Astrocyte of the spinal cord (primary cell): ENCODE data around the gene ARHGAP6.

ENCODE experiments used
- DNase-seq: peaks from one replicate; pipeline ENCODE4 v3.0.0; 2011; ENCODE audit warnings: low read depth, low spot score
- H3K4me3 ChIP-seq: 2 replicates; pipeline ENCODE4 v1.5.1; 2011; ENCODE audit warnings: low read depth, mild to moderate bottlenecking, low read length, moderate library complexity
- in situ Hi-C: cut with HindIII; loops from 2 replicates; pipeline ENCODE4 v1.10.0; 2017; ENCODE audit warnings: low sequenced_read_pairs
- TF ChIP-seq, protein P1 (sequence below): IDR thresholded peaks from 2 replicates; pipeline ENCODE4 v1.5.1; 2012; ENCODE audit warnings: low read depth, mild to moderate bottlenecking, low read length, inconsistent platforms

Gene ARHGAP6

GRCh38 chrX:11355259-11355909 is 310.3 kb downstream of the ARHGAP6 start:
- no peak for DNase-seq
- TF ChIP-seq, protein P1, sequence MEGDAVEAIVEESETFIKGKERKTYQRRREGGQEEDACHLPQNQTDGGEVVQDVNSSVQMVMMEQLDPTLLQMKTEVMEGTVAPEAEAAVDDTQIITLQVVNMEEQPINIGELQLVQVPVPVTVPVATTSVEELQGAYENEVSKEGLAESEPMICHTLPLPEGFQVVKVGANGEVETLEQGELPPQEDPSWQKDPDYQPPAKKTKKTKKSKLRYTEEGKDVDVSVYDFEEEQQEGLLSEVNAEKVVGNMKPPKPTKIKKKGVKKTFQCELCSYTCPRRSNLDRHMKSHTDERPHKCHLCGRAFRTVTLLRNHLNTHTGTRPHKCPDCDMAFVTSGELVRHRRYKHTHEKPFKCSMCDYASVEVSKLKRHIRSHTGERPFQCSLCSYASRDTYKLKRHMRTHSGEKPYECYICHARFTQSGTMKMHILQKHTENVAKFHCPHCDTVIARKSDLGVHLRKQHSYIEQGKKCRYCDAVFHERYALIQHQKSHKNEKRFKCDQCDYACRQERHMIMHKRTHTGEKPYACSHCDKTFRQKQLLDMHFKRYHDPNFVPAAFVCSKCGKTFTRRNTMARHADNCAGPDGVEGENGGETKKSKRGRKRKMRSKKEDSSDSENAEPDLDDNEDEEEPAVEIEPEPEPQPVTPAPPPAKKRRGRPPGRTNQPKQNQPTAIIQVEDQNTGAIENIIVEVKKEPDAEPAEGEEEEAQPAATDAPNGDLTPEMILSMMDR, result no peak
- in situ Hi-C loops, result no loop called here
- H3K4me3 ChIP-seq, result no peak overlapping the region

GRCh38 chrX:11352296-11352741 is 313.4 kb downstream of the ARHGAP6 start:
- in situ Hi-C loops, result no loop called here
- no peak for DNase-seq
- TF ChIP-seq, protein P1, result no peak

GRCh38 chrX:11351375-11352295 is 314.1 kb downstream of the ARHGAP6 start:
- TF ChIP-seq, protein P1, result no peak
- in situ Hi-C loops, result no loop called here
- DNase-seq, result peak; percentile 71
- H3K4me3 ChIP-seq, result no peak overlapping the region

More at GRCh38 chrX:11352296-11352741, 313.4 kb downstream of the ARHGAP6 start:
- no peak overlapping the region for H3K4me3 ChIP-seq

DNA sequence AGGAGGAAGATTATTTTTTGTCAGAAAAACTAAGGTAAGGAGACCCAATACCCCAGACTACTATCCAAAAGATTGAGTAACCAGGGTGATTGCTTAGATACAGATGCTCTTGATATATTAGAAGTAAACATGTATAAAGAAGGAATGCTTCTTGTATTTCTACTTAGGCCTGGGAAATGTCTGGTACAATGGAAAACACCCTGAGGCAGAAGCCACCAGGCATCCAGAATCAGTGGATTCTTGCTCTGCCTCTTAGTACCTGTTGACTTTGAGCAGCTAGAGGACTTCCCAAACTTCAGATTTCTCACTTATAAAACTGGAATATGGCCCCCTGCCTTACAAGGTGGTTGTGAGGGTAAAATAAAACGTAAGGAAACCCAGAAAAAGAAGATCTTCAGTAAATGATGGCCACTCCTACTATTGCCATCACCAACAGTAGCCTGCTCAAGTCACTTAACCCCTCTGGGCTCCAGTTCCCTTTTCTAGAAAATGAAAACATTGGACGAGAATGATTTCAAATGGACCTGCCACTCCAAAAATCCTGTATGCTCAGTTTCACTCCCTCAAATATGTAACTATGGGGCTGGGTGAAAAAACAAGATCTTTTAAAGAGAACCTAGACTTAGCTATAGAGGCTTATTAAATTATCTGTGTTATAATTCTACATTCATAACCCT is 315.9 kb downstream of the ARHGAP6 start:
- TF ChIP-seq, protein P1, result no peak
- DNase-seq, result no peak
- in situ Hi-C loops, result no loop called here
- H3K4me3 ChIP-seq, result no peak overlapping the region

- TF ChIP-seq, protein P1, result no peak
- in situ Hi-C loops, result no loop called here
- DNase-seq, result no peak
- H3K4me3 ChIP-seq, result no peak overlapping the region
Observed at GRCh38 chrX:11349020-11349419, 316.7 kb downstream of the ARHGAP6 start.

- H3K4me3 ChIP-seq, result no peak overlapping the region
- no peak for DNase-seq
- TF ChIP-seq, protein P1, result no peak
- in situ Hi-C loops, result no loop called here
Observed at GRCh38 chrX:11347300-11347699, 318.4 kb downstream of the ARHGAP6 start.
